GM18499 (cell line): ENCODE measurements around the gene ANKRD10.

Experiments
- ATAC-seq: cut with Tn5 transposase; IDR thresholded peaks from one replicate; pipeline ENCODE4 v1.9.1; 2021; ENCODE audit warnings: moderate number of reproducible peaks; ENCODE audit not compliant: insufficient read depth, unreplicated experiment

ANKRD10 gene

DNA sequence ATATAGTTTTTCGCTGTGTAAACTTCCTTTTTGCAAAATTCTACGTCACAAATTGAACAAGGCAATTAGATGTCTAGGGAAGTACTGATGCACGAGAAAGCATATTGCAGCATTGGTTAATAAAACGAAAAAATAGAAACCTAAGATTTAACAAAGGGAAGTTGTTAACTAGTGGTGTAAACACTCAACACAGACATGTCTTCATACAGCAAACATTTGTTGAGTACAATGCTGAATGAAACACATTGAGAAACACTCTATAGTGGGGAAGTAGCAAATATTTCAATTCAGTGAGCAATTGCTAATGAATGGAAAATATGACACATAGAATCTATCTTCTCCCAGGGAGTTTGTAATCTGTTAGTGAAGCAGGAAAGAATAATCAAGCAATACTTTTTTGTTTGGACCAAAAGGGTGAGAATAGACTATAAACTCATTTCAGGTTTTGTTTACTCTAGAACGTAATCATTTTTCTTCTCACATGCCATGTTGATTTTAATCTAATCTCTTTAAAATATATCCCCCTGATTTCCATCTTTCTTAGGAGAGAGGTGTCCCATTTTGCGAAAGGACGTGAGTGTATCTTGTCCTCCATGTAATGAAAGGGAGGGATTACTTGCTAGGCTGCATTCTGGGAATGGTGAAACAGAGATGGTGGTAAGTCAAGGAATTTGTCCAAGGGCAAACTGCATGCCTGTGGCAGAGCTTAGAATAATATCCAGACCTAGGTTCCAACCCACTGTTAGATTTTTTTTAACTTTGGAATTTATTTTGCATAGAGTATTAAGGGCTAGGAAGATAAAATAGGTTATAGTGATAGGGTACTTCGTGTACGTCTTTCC lies 1.7 kb upstream of the ANKRD10 start:
- ATAC-seq, result no peak

DNA sequence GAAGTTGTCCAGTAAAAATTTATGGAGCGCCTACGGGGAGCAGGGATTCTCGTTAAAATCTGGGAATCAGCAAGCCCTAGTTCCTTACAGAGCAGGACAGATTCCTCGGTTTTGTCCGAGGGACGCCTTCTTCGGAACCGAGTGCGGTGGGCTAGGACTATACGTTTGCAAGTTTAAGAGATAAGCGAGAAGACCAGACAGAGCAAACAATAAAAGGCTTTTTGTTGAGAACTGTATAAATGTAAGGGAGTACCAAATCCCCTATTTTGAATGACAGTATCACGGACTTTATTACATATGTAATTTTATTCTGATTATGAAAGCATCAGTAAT lies 971 bp upstream of the ANKRD10 start:
- ATAC-seq, result no peak

DNA sequence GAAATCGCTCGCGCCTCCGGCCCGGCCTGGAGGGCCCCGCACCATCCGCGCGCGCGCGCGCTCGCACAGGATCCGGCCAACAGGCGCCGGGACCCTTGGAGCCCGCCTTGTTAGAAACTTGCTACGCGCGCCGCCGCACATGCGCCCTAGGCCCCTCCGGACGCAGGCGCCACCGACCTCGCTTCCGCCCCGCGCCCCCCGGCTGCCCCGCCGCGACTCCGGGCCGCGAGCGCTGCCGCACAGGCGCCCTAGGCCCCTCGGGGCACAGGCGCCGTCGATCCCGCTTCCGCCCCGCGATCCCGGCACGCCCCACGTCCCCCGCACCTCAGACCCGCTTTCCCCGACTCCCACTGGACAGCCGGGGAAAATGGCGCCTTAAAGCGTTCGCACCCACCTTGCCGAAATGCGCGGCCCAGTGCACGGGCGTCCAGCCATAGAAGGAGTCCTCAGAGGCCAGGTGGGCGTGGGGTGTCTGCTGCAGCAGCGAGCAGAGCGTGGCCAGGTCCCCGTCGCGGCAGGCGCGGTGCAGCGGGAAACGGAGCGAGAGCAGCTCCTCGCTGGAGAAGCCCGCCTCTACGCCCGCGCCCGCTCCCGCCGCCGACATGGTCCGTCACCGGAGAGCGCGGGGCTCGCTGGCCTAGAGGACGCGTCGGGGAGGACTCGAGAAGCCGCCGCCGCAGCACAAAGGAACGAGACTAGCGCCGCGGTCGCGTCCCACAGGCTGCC lies 375 bp downstream of the ANKRD10 start:
- ATAC-seq, result peak; percentile 21

DNA sequence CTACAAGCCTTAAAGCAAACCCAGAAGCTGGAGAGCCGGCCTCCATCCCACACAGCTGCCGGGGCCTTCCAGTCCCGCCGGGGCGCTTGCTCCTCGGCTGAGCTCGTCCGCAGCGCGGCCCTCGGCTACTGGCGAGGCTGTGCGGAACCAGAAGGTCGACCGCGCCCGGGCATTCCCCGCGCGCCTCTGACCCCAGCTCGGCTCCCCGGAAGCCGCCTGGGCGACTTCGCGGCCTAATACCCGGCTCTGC lies 863 bp downstream of the ANKRD10 start:
- ATAC-seq, result peak; percentile 6

DNA sequence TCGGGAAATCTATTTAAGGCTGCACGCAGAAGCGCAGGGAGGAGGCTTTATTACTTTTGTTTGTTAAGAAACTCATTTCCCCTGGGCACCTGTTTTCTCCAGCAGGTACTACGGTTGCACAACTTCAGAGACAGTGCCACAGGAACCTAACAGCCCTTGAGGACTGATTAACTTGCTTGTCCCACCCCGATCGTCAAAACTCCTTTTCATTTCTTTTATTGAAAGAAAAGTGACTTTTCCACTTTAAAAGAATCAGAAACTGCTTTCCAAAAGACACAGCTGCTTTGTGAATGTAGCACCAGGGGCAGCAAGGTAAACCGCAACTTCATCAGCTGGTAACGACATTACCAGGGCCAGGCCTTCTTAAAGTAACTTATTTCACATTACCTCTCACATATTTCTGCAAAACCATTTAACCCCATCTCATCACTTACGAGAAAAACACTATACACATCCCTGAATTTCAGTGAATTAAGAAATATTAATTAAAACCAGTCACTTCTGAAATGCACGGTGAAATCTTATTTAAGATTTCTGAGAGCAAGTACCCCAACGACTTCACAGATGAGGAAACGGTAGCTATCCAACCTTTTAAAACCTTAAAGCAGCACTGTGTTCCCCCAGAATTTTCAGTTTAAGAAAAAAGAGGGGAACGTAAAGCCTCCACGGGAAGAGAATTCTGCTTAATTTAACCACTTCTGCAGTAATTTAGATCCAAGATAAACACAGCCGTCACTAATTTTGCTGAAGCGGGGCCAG lies 1.4 kb downstream of the ANKRD10 start:
- no peak for ATAC-seq

DNA sequence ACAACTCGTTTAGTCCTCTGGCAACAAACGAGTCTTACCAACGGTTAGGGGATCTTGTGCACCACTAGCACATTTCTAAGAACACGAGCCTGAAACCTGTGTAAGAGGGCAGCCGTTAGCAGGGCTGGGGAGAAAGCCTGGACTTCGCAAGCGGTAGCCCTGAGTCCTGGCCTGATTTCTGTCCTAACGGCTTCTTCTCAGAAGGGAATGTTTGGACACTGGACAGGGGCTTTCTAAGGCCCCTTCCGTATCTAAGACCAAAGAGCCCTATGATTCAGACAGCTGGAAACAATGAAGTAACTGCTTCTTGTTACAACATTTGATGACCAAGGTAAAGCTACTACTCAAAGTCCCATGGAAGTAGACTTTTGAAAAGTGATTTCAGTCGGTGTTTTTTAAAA lies 2.2 kb downstream of the ANKRD10 start:
- no peak for ATAC-seq

DNA sequence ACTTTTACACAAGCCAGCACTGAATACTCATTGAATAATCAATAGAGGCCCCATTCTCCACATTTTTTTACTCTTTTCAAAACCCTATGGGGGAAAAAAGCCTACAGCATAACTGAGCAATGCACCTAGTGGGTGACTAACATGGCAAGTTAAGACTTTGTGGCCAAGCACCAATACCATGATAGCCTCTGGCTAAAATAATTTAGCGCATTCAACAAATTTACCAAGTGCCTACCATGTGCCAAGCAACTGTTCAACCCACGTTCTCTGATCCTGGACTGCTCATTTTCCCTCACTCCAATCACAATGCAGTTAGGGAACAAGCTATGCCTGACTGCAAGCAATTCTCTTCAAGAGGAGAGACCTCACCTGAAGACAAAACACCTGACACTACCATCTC lies 3.0 kb downstream of the ANKRD10 start:
- no peak for ATAC-seq

DNA sequence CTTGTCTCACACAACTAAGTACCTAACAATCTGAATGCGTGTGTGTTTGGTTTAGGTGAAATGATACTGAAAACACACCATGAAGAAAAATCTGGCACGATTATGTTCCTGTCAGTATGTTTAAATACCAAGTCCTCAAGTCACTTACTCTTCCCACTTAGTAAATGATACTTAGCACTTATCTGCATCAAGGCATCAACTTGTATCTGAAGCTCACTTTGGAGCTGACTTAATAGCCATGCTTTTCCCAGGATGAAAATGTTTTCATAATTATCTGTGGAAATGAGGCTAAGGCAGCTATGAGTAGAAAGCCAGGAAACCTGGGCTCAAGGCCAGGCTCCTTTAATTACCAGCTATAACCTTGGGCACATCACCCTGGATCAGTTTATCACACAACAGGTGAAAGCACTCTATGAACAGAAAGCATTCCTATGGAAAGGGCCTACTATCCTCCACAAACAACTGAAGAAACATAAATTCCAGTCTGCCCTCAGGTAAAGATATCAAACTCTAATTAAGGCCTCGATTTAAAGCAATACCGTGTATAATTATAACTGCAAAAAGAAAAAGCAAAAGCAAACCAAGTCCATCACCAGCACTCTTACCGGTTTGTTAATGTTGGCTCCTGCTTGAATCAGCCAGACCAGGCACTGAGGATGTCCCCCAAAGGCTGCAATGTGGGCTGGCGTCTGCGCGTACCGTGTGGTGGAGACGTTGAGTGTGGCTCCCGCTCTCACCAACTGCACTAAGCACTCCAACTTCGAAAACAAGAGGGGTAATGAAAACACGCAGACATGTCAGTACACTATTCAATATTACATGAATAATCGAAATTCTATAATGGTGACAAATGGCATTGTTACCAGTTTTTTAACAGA lies 4.6 kb downstream of the ANKRD10 start:
- ATAC-seq, result no peak

DNA sequence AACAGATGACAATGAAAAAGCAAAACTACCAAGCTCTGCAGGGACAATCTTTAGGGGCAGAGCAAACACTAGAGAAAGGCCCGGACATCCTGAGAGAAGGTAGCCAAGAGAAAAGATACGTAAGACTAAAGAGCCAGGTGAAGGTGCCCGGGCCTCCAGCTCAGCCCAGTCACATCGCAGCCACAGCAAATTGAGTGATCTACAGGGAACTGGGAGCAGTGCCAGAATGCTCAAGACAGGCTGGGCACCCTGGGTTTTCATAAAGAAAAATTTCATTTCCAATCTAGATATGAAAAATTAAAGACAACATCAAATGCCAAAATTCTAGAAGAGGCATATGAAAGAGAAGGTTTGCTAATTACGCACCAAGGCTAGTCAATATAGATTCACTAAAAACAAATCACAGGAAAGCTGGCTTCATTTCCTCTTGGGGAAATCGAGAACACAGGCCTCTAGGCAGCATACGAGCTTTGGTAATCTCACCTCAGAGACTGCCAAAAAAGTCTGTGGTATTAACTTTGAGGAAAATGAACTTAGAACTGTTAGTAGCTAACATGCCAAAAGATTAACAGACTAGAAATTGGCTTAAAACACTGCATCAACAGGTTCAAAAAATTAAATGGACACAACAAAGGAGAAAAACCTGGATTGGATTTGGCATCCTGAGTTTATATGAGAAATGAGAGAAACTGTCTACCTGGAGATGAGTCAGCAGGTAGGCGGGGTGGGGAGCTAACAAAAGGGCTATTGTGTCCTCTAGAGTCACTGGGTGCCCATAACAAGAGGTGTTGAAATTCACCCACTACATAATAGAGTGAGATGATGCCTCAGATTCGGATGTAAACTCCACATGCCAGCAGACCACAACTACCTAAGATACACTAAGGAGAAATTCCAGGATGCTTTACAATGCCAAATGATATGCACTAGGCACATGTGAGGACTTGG lies 6.6 kb downstream of the ANKRD10 start:
- no peak for ATAC-seq

DNA sequence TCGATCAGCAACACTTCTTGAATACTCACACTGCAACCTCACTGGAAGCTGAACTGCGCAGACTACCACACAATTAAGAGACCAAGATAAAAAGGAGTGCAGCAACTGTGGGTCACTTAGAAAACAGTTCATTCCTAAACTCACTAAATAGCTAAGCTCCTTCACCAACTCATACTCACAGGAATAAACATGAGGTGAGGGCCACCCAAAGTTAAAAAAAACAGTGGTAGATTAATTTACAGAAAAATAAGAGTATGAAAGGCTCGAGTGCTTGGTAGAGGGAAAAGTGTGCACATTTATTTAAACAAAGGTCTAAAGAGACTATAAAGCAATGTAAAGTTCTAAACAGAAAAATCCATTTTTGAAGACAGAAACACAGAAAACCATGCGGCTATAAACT lies 7.6 kb downstream of the ANKRD10 start:
- no peak for ATAC-seq

DNA sequence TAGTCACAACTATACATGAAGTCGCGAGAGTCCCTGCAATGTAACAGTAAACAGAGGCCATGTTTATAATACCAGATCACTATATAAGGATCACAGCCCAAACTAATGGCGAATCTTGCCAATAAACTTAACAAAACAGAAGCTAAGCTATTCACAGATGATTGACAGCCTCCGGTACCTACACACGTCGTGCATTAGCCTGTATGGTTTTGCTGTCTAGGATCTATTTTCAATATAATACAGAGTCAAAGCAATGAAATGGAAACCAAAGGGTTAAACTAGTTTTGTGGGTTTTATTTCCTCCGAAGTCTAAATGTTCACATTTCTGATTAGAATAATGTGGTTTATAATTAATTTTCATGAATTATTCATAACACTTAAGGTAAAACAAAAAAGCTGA lies 10.1 kb downstream of the ANKRD10 start:
- ATAC-seq, result no peak

DNA sequence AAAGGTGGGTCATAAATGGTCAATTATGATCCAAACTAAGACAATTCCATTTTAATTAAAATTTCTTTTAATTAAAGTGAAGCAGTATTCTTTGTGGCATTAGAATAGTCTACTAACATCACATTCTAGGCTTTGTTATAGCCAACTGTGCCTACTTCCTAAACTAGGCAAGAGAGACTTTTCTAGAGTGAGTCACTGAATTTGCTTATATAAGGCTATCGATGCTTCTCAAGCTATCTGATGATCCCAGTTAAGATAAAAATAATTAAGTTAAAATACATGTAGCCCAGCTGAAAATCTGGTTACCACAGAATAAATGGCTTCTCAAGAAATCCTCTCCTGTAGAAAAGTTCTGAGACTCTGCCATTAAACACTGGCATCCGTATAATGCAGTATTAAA lies 12.5 kb downstream of the ANKRD10 start:
- ATAC-seq, result no peak

DNA sequence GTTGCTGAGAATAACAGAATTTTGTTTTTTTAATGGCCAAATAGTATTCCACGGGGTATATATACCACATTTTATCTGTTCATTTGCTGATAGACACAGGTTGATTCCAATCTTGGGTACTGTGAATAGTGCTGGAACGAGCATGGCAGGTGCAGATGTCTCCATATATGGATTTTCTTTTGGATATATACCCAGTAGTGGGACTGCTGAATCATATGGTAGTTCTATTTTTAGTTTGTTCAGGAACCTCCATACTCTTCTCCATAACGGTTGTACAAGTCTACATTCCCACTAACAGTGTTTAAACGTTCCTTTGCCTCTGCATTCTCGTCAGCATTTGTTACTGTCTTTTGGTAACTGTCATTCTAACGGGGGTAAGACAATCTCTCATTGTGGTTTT lies 17.3 kb downstream of the ANKRD10 start:
- ATAC-seq, result no peak

DNA sequence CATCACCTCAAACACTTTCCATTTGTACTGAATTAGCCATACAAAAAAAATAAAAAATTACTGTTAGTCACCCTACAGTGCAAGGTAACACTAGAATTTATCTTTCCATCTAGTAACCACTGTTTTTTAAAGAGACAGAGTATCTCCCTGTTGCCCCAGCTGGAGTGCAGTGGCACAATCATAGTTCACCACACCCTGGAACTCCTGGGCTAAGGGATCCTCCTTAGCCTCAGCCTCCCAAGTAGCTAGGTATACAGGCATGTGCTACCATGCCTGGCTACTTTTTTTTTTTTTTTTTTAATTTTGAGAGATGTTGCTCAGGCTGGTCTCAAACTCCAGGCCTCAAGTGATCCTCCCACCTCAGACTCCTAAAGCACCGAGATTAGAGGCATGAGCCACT lies 17.9 kb downstream of the ANKRD10 start:
- no peak for ATAC-seq

DNA sequence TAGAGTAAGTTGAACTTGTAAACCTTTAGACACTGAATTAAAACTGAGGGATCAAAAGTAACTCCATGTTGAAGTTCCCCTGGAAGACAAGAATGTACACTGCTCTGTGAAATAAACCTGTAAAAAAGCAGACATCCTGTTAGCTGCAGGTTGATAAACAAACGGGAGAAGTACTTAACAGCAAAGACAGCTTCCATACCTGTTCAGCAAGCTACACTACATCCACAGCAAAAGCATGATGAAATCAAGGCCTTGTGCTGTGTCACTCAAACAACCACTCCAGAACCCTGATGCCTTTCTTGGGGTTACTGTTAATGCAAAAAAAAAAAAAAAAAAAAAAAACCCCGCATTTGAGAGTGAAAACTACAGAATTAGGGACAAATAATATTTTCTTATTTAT lies 20.8 kb downstream of the ANKRD10 start:
- no peak for ATAC-seq

DNA sequence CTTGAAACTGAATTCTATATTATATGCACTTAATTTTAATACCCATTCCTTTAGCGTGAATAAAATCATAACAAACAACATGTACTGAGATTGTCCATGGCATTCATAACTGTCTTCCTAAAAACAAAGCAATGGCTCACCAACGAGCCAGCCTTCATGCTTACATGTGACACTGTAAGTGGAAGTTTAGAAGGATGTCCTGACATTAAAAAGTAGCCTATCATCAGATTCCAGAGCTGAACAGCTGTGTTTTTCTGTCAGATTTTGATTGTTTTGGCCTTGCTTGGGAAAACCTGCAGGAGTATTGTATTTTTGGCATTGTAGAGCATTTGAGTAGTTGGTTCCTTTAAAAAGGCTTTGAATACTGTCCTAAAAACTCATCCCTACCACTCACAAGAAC lies 21.3 kb downstream of the ANKRD10 start:
- ATAC-seq, result no peak

DNA sequence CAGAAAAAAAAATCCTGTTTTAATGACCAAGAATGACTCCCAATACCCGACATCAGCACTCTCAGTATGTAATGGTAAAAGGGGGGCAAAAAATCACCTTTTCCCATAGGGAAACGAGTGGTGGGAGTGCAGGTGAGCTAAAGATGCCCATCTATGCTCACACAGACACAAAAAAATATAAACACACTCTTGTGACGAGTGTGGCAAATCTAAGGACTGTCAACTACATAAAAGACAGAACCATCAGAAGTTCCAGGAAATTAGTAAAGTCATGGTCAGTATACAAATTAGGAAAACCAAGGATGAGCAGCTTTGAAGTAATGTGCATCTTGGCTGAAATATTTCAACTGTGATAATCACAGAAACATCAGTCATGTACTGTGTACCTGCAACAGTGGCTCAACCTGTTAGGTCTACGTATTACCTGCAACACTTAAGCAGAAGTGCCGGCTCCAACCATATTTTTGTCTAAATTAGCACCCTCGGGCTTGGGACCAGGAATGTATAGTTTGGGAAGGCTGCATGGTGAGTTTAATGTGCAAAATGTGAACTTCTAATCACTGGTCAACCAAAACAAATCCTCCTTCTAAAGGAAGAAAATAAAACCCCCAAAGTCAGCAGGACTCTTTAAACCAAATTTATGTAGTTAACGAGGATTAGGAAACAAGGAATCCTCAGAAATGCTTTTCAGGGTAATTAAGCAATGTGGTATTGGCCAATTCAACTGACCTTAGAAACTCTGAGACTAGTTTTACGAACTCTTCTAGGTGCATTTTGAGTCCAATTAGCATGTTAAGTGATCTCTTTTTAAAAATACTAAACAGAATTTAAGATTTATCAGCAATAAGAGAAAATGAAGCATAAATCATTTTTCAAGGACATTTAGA lies 24.3 kb downstream of the ANKRD10 start:
- no peak for ATAC-seq

DNA sequence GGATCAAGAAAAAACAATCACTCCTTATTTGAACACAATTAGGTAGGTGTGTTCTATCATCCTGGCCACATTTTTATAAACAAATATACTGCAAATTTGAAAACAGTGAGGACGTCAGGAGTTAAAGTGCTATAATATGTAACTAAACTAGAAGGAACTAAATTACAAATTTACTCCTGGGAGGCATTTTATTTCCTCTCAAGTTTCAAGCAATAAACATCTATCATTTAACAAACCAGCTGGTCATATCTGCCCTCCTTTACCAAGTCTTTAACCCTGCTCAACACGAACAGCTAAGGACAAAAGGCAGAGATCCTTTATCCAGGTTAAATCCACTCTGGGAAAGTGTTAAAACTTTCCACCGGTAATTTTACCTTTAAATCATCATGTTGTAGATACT lies 26.5 kb downstream of the ANKRD10 start:
- no peak for ATAC-seq
